Transverse colon (tissue), 4 donors: Measurements from ENCODE around the gene ABCG1.

Experiments
- CTCF ChIP-seq, 5 experiments: fragments of 200-600 bp in 3 of 5; fragments of 450-650 bp in 2 of 5; sonication (generic) in 3 of 5; IDR thresholded peaks; 1 replicate in 2 of 5; 2 replicates in 3 of 5; pipeline ENCODE4 v1.5.1; 2016 to 2017; ENCODE audit warnings: antibody characterized with exemption in 5 of 5, inconsistent platforms in 3 of 5, mild to moderate bottlenecking in 2 of 5, moderate library complexity in 1 of 5
- EP300 ChIP-seq: sonication (generic); formaldehyde crosslinking; IDR thresholded peaks from one replicate; pipeline ENCODE4 v1.6.1; 2017; ENCODE audit warnings: antibody characterized with exemption, low read depth
- POLR2A ChIP-seq: fragments of 450-650 bp; IDR thresholded peaks from one replicate; pipeline ENCODE4 v1.6.1; 2016; ENCODE audit warnings: antibody characterized with exemption, mild to moderate bottlenecking, moderate library complexity
- POLR2AphosphoS5 ChIP-seq, 3 donors: sonication (generic); formaldehyde crosslinking; IDR thresholded peaks; one replicate each; pipeline ENCODE4 v1.6.1; 2016; ENCODE audit warnings: antibody characterized with exemption in 3 of 3

GRCh38 chr21:42311816-42312625, 93.1 kb downstream of the ABCG1 start:
- TF ChIP-seq CTCF (IDR thresholded peaks at IDR 0.05), result no peak
- TF ChIP-seq POLR2A, result no peak
- TF ChIP-seq POLR2AphosphoS5 (IDR thresholded peaks at IDR 0.05), result no peak
- no peak for TF ChIP-seq EP300
